Prostate gland (tissue), 2 donors: ENCODE results near the gene SPAG9. TPM values are rescaled to one million over a fixed set of nuclear protein-coding genes. Genes with fewer than 3 reads are reported as not detected.

Experiments
- DNase-seq: peaks from one replicate; pipeline ENCODE4 v3.0.0-alpha.2; 2019; ENCODE audit warnings: low spot score
- H3K27ac ChIP-seq, 2 donors: fragments of 200-600 bp; sonication (generic); 2 replicates each; pipeline ENCODE4 v1.5.1; 2017 to 2019
- H3K27me3 ChIP-seq: fragments of 200-600 bp; sonication (generic); replicated peaks from 2 replicates; pipeline ENCODE4 v1.5.1; 2019; ENCODE audit not compliant: insufficient read depth
- H3K36me3 ChIP-seq, 2 donors: fragments of 200-600 bp; sonication (generic); 1 replicate in 1 of 2; 2 replicates in 1 of 2; pipeline versions ENCODE4 v1.5.1 to v1.8.1; 2017 to 2019
- H3K4me1 ChIP-seq: fragments of 200-600 bp; sonication (generic); replicated peaks from 2 replicates; pipeline ENCODE4 v1.5.1; 2019
- H3K4me3 ChIP-seq, 2 donors: fragments of 200-600 bp; sonication (generic); 2 replicates each; pipeline ENCODE4 v1.5.1; 2017 to 2019
- H3K9me3 ChIP-seq: fragments of 200-600 bp; sonication (generic); 2 replicates; pipeline ENCODE4 v1.5.1; 2017
- POLR2A ChIP-seq: fragments of 450-650 bp; IDR thresholded peaks from one replicate; pipeline ENCODE4 v1.6.1; 2016; ENCODE audit warnings: antibody characterized with exemption, mild to moderate bottlenecking
- POLR2AphosphoS5 ChIP-seq: sonication (generic); formaldehyde crosslinking; IDR thresholded peaks from one replicate; pipeline ENCODE4 v1.6.1; 2017; ENCODE audit warnings: antibody characterized with exemption
- WGBS: methylation state at CpG from one replicate; pipeline ENCODE4 v1.1.5; 2018; 5-methylcytosine and 5-hydroxymethylcytosine counted together
- intact Hi-C: fragments of 100-400 bp; cut with DNase I; formaldehyde crosslinking; loops from one replicate; pipeline ENCODE4 v1.14.2; 2022
- total RNA-seq, 2 donors: library from RNA; depleted of rRNA; stranded (reverse); fragments of >200 nt; gene quantifications; one replicate each; pipeline ENCODE4 v1.1.0, GENCODE V29; 2016
- TF ChIP-seq, protein P1 (sequence below), 4 experiments: fragments of 200-600 bp in 2 of 4; fragments of 450-650 bp in 2 of 4; sonication (generic) in 2 of 4; IDR thresholded peaks; 1 replicate in 3 of 4; 2 replicates in 1 of 4; pipeline ENCODE4 v1.5.1; 2016 to 2019; ENCODE audit warnings: antibody characterized with exemption in 4 of 4, mild to moderate bottlenecking in 2 of 4, moderate library complexity in 2 of 4

The SPAG9 gene
- total RNA-seq, 2 donors from 2014 or later, result 48.3 to 98.3 TPM

DNA sequence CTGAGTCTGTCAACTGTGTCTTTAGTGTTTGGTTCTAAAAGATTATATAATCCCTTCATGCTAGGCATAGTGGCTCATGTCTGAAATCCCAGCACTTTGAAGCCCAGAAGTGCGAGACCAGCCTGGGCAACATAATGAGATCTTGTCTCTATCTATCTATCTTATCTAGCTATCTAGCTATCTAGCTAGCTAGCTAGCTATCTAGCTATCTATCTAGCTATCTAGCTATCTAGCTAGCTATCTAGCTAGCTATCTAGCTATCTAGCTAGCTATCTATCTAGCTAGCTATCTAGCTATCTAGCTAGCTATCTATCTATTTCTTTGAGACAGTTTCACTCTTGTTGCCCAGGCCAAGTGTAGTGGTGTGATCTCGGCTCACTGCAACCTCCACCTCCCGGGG, 43.8 kb downstream of the SPAG9 start:
- DNase-seq, result no peak
- Histone ChIP-seq H3K4me3 (no peak overlapping the region), H3K4me1 (no peaks in the 10 kb centered on the region), H3K36me3 (no peaks in the 10 kb centered on the region), H3K27ac (no peak overlapping the region), H3K27me3 (no peaks in the 10 kb centered on the region), H3K9me3 (no peaks in the 10 kb centered on the region)
- TF ChIP-seq POLR2AphosphoS5, result no peak
- TF ChIP-seq, protein P1, sequence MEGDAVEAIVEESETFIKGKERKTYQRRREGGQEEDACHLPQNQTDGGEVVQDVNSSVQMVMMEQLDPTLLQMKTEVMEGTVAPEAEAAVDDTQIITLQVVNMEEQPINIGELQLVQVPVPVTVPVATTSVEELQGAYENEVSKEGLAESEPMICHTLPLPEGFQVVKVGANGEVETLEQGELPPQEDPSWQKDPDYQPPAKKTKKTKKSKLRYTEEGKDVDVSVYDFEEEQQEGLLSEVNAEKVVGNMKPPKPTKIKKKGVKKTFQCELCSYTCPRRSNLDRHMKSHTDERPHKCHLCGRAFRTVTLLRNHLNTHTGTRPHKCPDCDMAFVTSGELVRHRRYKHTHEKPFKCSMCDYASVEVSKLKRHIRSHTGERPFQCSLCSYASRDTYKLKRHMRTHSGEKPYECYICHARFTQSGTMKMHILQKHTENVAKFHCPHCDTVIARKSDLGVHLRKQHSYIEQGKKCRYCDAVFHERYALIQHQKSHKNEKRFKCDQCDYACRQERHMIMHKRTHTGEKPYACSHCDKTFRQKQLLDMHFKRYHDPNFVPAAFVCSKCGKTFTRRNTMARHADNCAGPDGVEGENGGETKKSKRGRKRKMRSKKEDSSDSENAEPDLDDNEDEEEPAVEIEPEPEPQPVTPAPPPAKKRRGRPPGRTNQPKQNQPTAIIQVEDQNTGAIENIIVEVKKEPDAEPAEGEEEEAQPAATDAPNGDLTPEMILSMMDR (IDR thresholded peaks at IDR 0.05), result no peak
- TF ChIP-seq POLR2A, result no peak
- intact Hi-C loops, result no loop called here
- 100% methylated on average over 3 of the region's 3 CpGs for WGBS

DNA sequence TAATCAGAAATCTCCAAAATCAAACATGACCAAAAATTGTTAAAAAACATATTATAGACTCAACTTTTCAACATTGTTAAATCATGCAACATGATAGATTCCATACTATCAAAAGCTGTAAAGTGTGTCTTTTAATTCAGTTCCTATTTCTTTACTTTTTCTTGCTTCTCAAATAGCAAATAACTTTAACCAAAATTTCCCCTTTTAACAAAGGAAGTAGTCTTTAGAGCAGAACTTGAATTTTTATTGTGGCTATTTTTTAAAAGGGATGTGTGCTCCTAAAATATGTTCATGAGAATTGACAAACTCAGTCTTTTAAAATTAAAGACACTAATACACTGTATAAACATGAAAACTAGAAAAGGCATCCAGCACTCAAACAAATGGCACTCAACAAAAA, 49.1 kb downstream of the SPAG9 start:
- Histone ChIP-seq H3K4me1 (no peaks in the 10 kb centered on the region), H3K36me3 (no peaks in the 10 kb centered on the region), H3K27ac (no peak overlapping the region), H3K9me3 (no peaks in the 10 kb centered on the region), H3K27me3 (no peaks in the 10 kb centered on the region), H3K4me3 (no peak overlapping the region)
- TF ChIP-seq, protein P1 (IDR thresholded peaks at IDR 0.05), result no peak
- TF ChIP-seq POLR2AphosphoS5, result no peak
- TF ChIP-seq POLR2A, result no peak
- intact Hi-C loops, result no loop called here
- no peak for DNase-seq

DNA sequence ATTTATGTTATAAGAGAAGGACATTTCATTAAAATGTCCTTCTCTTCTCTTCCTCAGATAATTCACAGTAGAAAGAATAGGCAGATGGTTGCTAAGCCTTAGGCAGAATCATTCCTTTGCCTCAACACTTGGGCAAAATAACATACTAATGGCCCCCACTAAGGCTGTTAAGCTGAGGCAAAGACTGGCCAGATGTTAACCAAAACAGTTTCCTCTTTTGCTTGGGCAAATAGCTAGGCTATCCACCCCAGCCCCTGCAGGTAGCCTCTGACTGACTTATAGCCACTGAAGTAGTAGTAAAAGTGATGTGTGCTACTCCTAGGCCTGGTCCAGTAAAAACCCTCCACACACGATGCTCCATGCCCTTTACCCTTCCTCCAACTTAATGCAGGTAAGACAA, 55.2 kb downstream of the SPAG9 start:
- 93% methylated on average over 1 of the region's 1 CpG for WGBS

DNA sequence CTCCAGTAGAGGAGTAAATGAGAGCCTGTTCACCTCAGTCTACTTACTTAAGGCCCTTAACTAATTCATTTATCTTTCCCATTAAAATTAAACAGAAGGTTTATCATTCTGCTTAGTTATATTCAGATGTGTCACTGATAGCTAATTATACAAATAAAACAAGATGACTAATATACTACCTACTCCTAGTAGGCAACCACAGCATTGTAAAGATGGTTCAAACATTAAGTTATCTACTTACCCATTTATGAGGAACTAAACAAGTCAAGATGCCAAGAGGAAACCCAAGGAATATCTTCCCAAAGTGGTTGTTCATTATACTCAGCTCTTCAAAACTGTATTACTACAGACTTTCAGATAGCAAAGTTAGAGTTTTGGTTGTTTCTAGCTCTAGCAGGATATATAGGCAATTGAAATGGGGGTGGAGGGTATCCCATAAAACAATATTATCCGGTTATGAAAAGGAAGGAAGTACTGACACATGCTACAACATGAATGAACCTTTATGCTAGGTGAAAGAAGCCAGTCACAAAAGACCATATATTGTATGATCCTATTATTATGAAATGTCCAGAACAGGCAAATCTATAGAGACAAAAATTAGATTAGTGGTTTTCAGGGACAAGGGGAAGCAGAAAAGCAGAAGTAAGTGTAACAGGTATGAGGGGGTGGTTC, 56.5 kb downstream of the SPAG9 start:
- Histone ChIP-seq H3K9me3 (no peaks in the 10 kb centered on the region), H3K4me1 (no peaks in the 10 kb centered on the region), H3K27me3 (no peaks in the 10 kb centered on the region), H3K27ac (no peak overlapping the region), H3K36me3 (no peaks in the 10 kb centered on the region), H3K4me3 (no peak overlapping the region)
- TF ChIP-seq POLR2AphosphoS5, result no peak
- TF ChIP-seq, protein P1 (IDR thresholded peaks at IDR 0.05), result no peak
- no peak for TF ChIP-seq POLR2A
- DNase-seq, result no peak
- intact Hi-C loops, result no loop called here
- 63% methylated on average over 1 of the region's 1 CpG for WGBS

More for the DNA sequence above, 55.2 kb downstream of the SPAG9 start:
- Histone ChIP-seq H3K9me3 (no peaks in the 10 kb centered on the region), H3K36me3 (no peaks in the 10 kb centered on the region), H3K4me1 (no peaks in the 10 kb centered on the region), H3K27ac (no peak overlapping the region), H3K27me3 (no peaks in the 10 kb centered on the region), H3K4me3 (no peak overlapping the region)
- intact Hi-C loops, result no loop called here
- TF ChIP-seq, protein P1 (IDR thresholded peaks at IDR 0.05), result no peak
- TF ChIP-seq POLR2A, result no peak
- TF ChIP-seq POLR2AphosphoS5, result no peak
- no peak for DNase-seq

DNA sequence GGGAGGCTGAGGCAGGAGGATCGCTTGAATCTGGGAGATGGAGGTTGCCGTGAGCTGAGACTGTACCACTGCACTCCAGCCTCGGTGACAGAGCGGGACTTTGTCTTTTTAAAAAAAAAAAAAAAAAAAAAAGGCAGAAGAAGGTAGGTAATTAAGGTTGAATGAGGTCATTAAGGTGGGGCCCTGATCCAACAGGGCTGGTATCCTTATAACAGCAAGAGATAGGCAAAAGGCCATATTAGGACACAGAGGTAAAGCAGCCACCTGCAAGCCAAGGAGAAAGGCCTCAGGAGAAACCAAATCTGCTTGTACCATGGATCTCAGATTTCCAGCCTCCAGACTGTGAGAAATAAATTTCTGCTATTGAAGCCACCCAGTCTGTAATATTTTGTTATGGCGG, 60.3 kb downstream of the SPAG9 start:
- TF ChIP-seq POLR2AphosphoS5 (no peak), POLR2A (no peak)
- TF ChIP-seq, protein P1 (IDR thresholded peaks at IDR 0.05), result no peak
- Histone ChIP-seq H3K27me3 (no peaks in the 10 kb centered on the region), H3K36me3 (no peaks in the 10 kb centered on the region), H3K4me1 (no peaks in the 10 kb centered on the region), H3K27ac (no peak overlapping the region), H3K4me3 (no peak overlapping the region), H3K9me3 (no peaks in the 10 kb centered on the region)
- no peak for DNase-seq
- intact Hi-C loops, result no loop called here
- WGBS, result 79% methylated on average over 5 of the region's 5 CpGs
